Measurements from ENCODE around the gene BROX. TPM values are rescaled to one million over a fixed set of nuclear protein-coding genes. Genes with fewer than 3 reads are reported as not detected.
"Not testable (repeated sequence)": the region's sequence is repeated elsewhere in the genome, so short reads cannot be mapped to it uniquely, and the experiment has no call there.

The BROX gene
- polyA plus RNA-seq, 1 donor (not counting 4 experiments of a cell fraction or from before 2014, with no cell fraction given) = 9.6 TPM

DNA sequence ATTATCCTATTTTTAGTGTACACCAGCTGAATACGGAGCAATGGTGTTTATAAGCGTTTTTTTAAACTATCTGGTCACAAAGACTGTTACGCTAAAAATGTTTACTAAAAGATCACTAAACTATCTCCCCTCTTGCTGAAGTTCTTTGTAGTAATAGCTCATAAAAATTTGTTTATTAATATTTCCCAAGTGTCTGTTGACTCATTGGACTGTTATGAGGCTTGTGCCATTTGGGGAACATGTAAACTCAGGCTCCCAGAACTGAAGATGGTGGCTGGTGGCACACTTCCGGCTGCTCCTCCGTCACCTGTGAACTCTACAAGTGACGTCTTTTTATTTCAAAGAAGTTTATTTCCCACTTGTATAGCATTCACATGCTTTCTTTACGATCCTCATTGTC, 46.4 kb upstream of the BROX start:
- H3K27ac ChIP-seq (ENCODE audit: control insufficient read depth, insufficient read depth, low read length) = no peak overlapping the region
- TF ChIP-seq CTCF (optimal IDR thresholded peaks at IDR 0.05 in 1 of 3, IDR thresholded peaks at IDR 0.05 in 1 of 3, conservative IDR thresholded peaks at IDR 0.05 in 1 of 3; ENCODE audit: extremely low read depth in 1 of 3, insufficient read depth in 2 of 3, low read length in 3 of 3) (no peak), EZH2 (IDR thresholded peaks at IDR 0.05; ENCODE audit: low read length) (no peak)
- peaks cover 16 to 17% of the 10 kb centered on the region in 2 experiments for H3K36me3 ChIP-seq (ENCODE audit: control insufficient read depth in 2 of 2, extremely low read depth in 1 of 2, insufficient read depth in 2 of 2, low read length in 2 of 2)
- H3K9me1 ChIP-seq (ENCODE audit: control insufficient read depth, extremely low read depth, insufficient read depth, low read length) = no peaks in the 10 kb centered on the region
- no peak overlapping the region for H2AFZ ChIP-seq (ENCODE audit: control insufficient read depth, low read length)
- H3K27me3 ChIP-seq (ENCODE audit: control insufficient read depth, extremely low read depth, insufficient read depth, low read length) = no peaks in the 10 kb centered on the region
- DNase-seq (ENCODE audit: low read depth, low spot score) (no peak), FAIRE-seq (no peak)
- H3K9ac ChIP-seq (ENCODE audit: control insufficient read depth, extremely low read depth, insufficient read depth, low read length) = no peak overlapping the region
- no peak overlapping the region for H3K4me2 ChIP-seq (ENCODE audit: control insufficient read depth, extremely low read depth, insufficient read depth, low read depth, low read length)
- H4K20me1 ChIP-seq (ENCODE audit: control insufficient read depth, extremely low read depth, insufficient read depth, low read length) = no peaks in the 10 kb centered on the region
- H3K9me3 ChIP-seq (ENCODE audit: control insufficient read depth, low read depth, low read length) = no peaks in the 10 kb centered on the region
- H3K4me3 ChIP-seq (ENCODE audit: control insufficient read depth in 2 of 3, extremely low read depth in 1 of 3, insufficient read depth in 2 of 3, low read depth in 1 of 3, low read length in 3 of 3) = no peak overlapping the region
- no peaks in the 10 kb centered on the region for H3K4me1 ChIP-seq (ENCODE audit: control insufficient read depth, extremely low read depth, insufficient read depth, low read length)
- dilution Hi-C loops (cut with MboI; ENCODE audit: extremely low pct_ligation_motif_present, low sequenced_read_pairs) = no loop called here
- no peaks in the 10 kb centered on the region for H3K79me2 ChIP-seq (ENCODE audit: control insufficient read depth, insufficient read depth, low read length)

DNA sequence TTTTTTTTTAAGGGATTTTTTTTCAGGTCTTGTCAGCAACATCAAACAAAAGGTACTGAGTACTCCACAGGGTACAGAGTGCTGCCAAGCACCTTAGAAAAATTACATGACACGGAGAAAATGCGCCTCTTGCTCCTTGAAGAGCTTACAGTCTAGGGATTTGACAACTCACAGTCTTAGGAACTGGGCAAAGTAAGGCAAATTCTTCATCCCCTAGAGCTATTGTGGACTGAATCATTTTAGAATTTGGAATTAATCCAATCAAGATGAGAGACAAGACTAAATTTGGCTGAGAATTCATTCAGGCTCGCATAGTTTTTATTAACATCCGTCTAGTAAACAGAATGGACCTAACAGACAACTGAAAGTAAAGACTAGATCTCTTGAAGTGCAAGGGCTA, 44.2 kb upstream of the BROX start:
- H3K27me3 ChIP-seq (ENCODE audit: control insufficient read depth, extremely low read depth, insufficient read depth, low read length); H3K9me1 ChIP-seq (ENCODE audit: control insufficient read depth, extremely low read depth, insufficient read depth, low read length); DNase-seq (ENCODE audit: low read depth, low spot score); H4K20me1 ChIP-seq (ENCODE audit: control insufficient read depth, extremely low read depth, insufficient read depth, low read length); H3K79me2 ChIP-seq (ENCODE audit: control insufficient read depth, insufficient read depth, low read length); H2AFZ ChIP-seq (ENCODE audit: control insufficient read depth, low read length); H3K4me1 ChIP-seq (ENCODE audit: control insufficient read depth, extremely low read depth, insufficient read depth, low read length); dilution Hi-C loops (cut with MboI; ENCODE audit: extremely low pct_ligation_motif_present, low sequenced_read_pairs); H3K9ac ChIP-seq (ENCODE audit: control insufficient read depth, extremely low read depth, insufficient read depth, low read length); H3K9me3 ChIP-seq (ENCODE audit: control insufficient read depth, low read depth, low read length); H3K4me2 ChIP-seq (ENCODE audit: control insufficient read depth, extremely low read depth, insufficient read depth, low read depth, low read length); H3K4me3 ChIP-seq (ENCODE audit: control insufficient read depth in 2 of 3, extremely low read depth in 1 of 3, insufficient read depth in 2 of 3, low read depth in 1 of 3, low read length in 3 of 3); H3K27ac ChIP-seq (ENCODE audit: control insufficient read depth, insufficient read depth, low read length): not testable (repeated sequence)
- peaks cover 20% of the 10 kb centered on the region in 2 experiments for H3K36me3 ChIP-seq (ENCODE audit: control insufficient read depth in 2 of 2, extremely low read depth in 1 of 2, insufficient read depth in 2 of 2, low read length in 2 of 2)
- FAIRE-seq = peak; percentile 29

DNA sequence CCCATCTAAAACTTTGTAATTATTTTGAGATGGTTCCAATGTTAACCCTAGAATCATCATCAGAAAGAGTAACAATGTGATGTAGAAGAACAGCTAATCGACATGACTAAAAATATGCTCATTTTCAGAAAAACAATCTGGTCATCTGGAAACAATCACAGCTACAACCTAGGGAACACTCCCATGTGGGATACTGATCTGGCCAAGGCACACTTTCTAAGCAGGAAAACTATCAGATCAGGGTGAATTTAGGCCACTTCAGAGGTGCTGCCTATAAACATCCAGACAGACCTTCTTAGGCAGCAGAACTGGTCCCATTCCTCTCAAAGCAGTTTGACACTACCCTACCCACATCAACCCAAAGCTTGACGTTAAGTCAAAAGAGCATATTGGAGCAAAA, 43.3 kb upstream of the BROX start:
- H2AFZ ChIP-seq (ENCODE audit: control insufficient read depth, low read length); H3K9ac ChIP-seq (ENCODE audit: control insufficient read depth, extremely low read depth, insufficient read depth, low read length); H3K27me3 ChIP-seq (ENCODE audit: control insufficient read depth, extremely low read depth, insufficient read depth, low read length); H3K27ac ChIP-seq (ENCODE audit: control insufficient read depth, insufficient read depth, low read length); H3K4me2 ChIP-seq (ENCODE audit: control insufficient read depth, extremely low read depth, insufficient read depth, low read depth, low read length); H3K79me2 ChIP-seq (ENCODE audit: control insufficient read depth, insufficient read depth, low read length); H3K4me1 ChIP-seq (ENCODE audit: control insufficient read depth, extremely low read depth, insufficient read depth, low read length); H3K9me1 ChIP-seq (ENCODE audit: control insufficient read depth, extremely low read depth, insufficient read depth, low read length); FAIRE-seq; H3K9me3 ChIP-seq (ENCODE audit: control insufficient read depth, low read depth, low read length); H3K4me3 ChIP-seq (ENCODE audit: control insufficient read depth in 2 of 3, extremely low read depth in 1 of 3, insufficient read depth in 2 of 3, low read depth in 1 of 3, low read length in 3 of 3); dilution Hi-C loops (cut with MboI; ENCODE audit: extremely low pct_ligation_motif_present, low sequenced_read_pairs); H4K20me1 ChIP-seq (ENCODE audit: control insufficient read depth, extremely low read depth, insufficient read depth, low read length); DNase-seq (ENCODE audit: low read depth, low spot score): not testable (repeated sequence)
- H3K36me3 ChIP-seq (ENCODE audit: control insufficient read depth in 2 of 2, extremely low read depth in 1 of 2, insufficient read depth in 2 of 2, low read length in 2 of 2) = peaks cover 14 to 18% of the 10 kb centered on the region in 2 experiments

Measured in keratinocyte (primary cell).